ENCODE data around the gene ERC1.

DNA sequence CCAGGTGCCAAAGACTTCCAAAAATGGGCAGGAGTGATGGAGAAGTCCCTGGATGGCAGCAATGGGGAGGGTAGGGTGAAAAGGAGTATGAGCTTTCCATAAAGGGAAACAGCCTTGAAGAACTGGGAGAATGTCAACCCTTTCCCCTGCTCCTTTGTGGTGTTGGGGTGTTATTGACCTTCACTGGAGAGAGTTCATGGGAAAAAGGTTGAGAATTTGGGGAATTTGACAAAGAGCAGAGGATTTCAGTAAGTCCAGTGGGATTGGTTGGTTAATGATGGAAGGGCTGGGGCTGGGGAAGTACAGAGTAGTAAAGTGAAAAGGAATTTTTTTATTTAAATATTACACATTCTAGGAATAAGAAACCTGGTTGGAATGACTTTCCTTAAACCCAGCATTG, 116.6 kb downstream of the ERC1 start:
- TF ChIP-seq ZNF776 (tag by site-specific recombination; IDR thresholded peaks at IDR 0.05; ENCODE audit: borderline replicate concordance) (no peak), ZNF398 (tag by site-specific recombination; IDR thresholded peaks at IDR 0.05) (no peak), ZBTB8A (tag by site-specific recombination; IDR thresholded peaks at IDR 0.05) (no peak), CTCF (tag by site-specific recombination; IDR thresholded peaks at IDR 0.05) (no peak), ZBTB1 (tag by site-specific recombination; IDR thresholded peaks at IDR 0.05) (no peak), ZNF280D (tag by site-specific recombination; IDR thresholded peaks at IDR 0.05) (no peak), KLF17 (tag by site-specific recombination; IDR thresholded peaks at IDR 0.05) (no peak), ZXDB (tag by site-specific recombination; IDR thresholded peaks at IDR 0.05) (no peak)
